K562 (cell line): Measurements from ENCODE around the gene PITPNC1.

Experiments used
- ARHGAP35 ChIP-seq: fragments of 450-650 bp; IDR thresholded peaks from 2 replicates; pipeline ENCODE4 v1.6.1; 2018; ENCODE audit not compliant: partially characterized antibody
- ATF3 ChIP-seq, 2 experiments: fragments of 450-650 bp in 1 of 2; sonication (generic) in 1 of 2; formaldehyde crosslinking in 1 of 2; IDR thresholded peaks in 1 of 2; conservative IDR thresholded peaks in 1 of 2; 2 replicates each; pipeline versions ENCODE4 v1.6.1 to v1.8.1; 2016 to 2023; ENCODE audit warnings: mild to moderate bottlenecking in 2 of 2, moderate library complexity in 2 of 2, inconsistent platforms in 1 of 2, missing genetic modification reagents in 1 of 2
- BACH1 ChIP-seq: fragments of 200-800 bp; sonication (Bioruptor generic); IDR thresholded peaks from 2 replicates; pipeline ENCODE4 v1.6.1; 2016; ENCODE audit warnings: missing genetic modification characterization, missing compliant biosample characterization
- CTCF ChIP-seq, 3 experiments: IDR thresholded peaks in 2 of 3; conservative IDR thresholded peaks in 1 of 3; 2 replicates each; pipeline ENCODE4 v1.5.1; 2011 to 2012; ENCODE audit warnings: low read length in 3 of 3, mild to moderate bottlenecking in 3 of 3, control low read depth in 2 of 3, improper control_type of control experiment in 1 of 3, inconsistent platforms in 1 of 3, low read depth in 1 of 3, mixed read lengths in 1 of 3, moderate library complexity in 1 of 3; ENCODE audit not compliant: insufficient read depth in 2 of 3
- FOXK2 ChIP-seq, 2 experiments: fragments of 450-650 bp; IDR thresholded peaks in 1 of 2; conservative IDR thresholded peaks in 1 of 2; 2 replicates each; pipeline ENCODE4 v1.6.1; 2016; ENCODE audit warnings: low read depth in 2 of 2, mild to moderate bottlenecking in 1 of 2
- HOMEZ ChIP-seq: fragments of 250-450 bp; sonication (Bioruptor Pico); IDR thresholded peaks from 2 replicates; pipeline ENCODE4 v1.4.0; 2020; ENCODE audit warnings: mild to moderate bottlenecking, moderate library complexity
- KDM4B ChIP-seq, 2 experiments: fragments of 450-650 bp in 1 of 2; sonication (generic) in 1 of 2; IDR thresholded peaks; 2 replicates each; pipeline ENCODE4 v1.6.1; 2016 to 2017; ENCODE audit warnings: borderline replicate concordance in 2 of 2, antibody characterized with exemption in 1 of 2, low read depth in 1 of 2, mild to moderate bottlenecking in 1 of 2
- PKNOX1 ChIP-seq: fragments of 450-650 bp; IDR thresholded peaks from 2 replicates; pipeline ENCODE4 v1.6.1; 2016
- SMARCA4 ChIP-seq: fragments of 450-650 bp; IDR thresholded peaks from 2 replicates; pipeline ENCODE4 v1.6.1; 2016
- SNIP1 ChIP-seq: fragments of 450-650 bp; IDR thresholded peaks from 2 replicates; pipeline ENCODE4 v1.7.1; 2017; ENCODE audit warnings: low read depth, mild to moderate bottlenecking
- TEAD4 ChIP-seq, 2 experiments: sonication (generic) in 1 of 2; formaldehyde crosslinking in 1 of 2; IDR thresholded peaks; 2 replicates each; pipeline versions ENCODE4 v1.6.1 to v1.8.0; 2012 to 2022; ENCODE audit warnings: borderline replicate concordance in 1 of 2, inconsistent platforms in 1 of 2, low read length in 1 of 2, mild to moderate bottlenecking in 1 of 2, missing genetic modification reagents in 1 of 2
- YY1 ChIP-seq, 3 experiments: IDR thresholded peaks; 2 replicates each; pipeline ENCODE4 v1.6.1; 2011; ENCODE audit warnings: low read length in 2 of 3, mild to moderate bottlenecking in 2 of 3, moderate library complexity in 2 of 3, borderline replicate concordance in 1 of 3, control low read depth in 1 of 3, low read depth in 1 of 3; ENCODE audit not compliant: insufficient read depth in 3 of 3, insufficient replicate concordance in 2 of 3, control insufficient read depth in 1 of 3, insufficient read length in 1 of 3; ENCODE audit errors: extremely low read depth in 1 of 3
- ZNF121 ChIP-seq: sonication (generic); formaldehyde crosslinking; conservative IDR thresholded peaks from 2 replicates; pipeline ENCODE4 v1.8.0; 2022; ENCODE audit warnings: missing genetic modification reagents

- TF ChIP-seq ATF3 (IDR thresholded peaks at IDR 0.05) (no peak), ATF3 (CRISPR knock-in tag; conservative IDR thresholded peaks at IDR 0.05) (no peak), ZNF121 (CRISPR knock-in tag) (no peak), YY1 (IDR thresholded peaks at IDR 0.05; ENCODE audit: borderline replicate concordance in 1 of 3, control insufficient read depth in 1 of 3, extremely low read depth in 1 of 3, insufficient read depth in 3 of 3, insufficient read length in 1 of 3, insufficient replicate concordance in 2 of 3, low read depth in 1 of 3, low read length in 2 of 3) (no peak), KDM4B (IDR thresholded peaks at IDR 0.05; ENCODE audit: borderline replicate concordance in 2 of 2, low read depth in 1 of 2) (no peak), PKNOX1 (no peak), SNIP1 (no peak), BACH1 (tag) (no peak), CTCF (IDR thresholded peaks at IDR 0.05 in 2 of 3, conservative IDR thresholded peaks at IDR 0.05 in 1 of 3; ENCODE audit: insufficient read depth in 2 of 3, low read depth in 1 of 3, low read length in 3 of 3) (no peak), ARHGAP35 (no peak), SMARCA4 (no peak), TEAD4 (IDR thresholded peaks at IDR 0.05; ENCODE audit: low read length) (no peak), TEAD4 (CRISPR knock-in tag; IDR thresholded peaks at IDR 0.05; ENCODE audit: borderline replicate concordance) (no peak), FOXK2 (conservative IDR thresholded peaks at IDR 0.05 in 1 of 2, IDR thresholded peaks at IDR 0.05 in 1 of 2; ENCODE audit: low read depth in 2 of 2) (no peak), HOMEZ (no peak)
Observed at GRCh38 chr17:67685351-67685750, 308.3 kb downstream of the PITPNC1 start.
